OCI-LY3 (cell line): Measurements from ENCODE around the gene PLG.

Source experiments
- EZH2phosphoT487 ChIP-seq: fragments of 200-600 bp; shearing (Covaris generic); IDR thresholded peaks from 2 replicates; pipeline ENCODE4 v1.6.1; 2018; ENCODE audit warnings: antibody characterized with exemption, mixed run types, low read depth
- TF ChIP-seq, protein P1 (sequence below): fragments of 200-600, 300-600 bp; sonication (generic); IDR thresholded peaks from 2 replicates; pipeline ENCODE4 v1.5.1; 2014; ENCODE audit warnings: antibody characterized with exemption, low read length, low read depth

DNA sequence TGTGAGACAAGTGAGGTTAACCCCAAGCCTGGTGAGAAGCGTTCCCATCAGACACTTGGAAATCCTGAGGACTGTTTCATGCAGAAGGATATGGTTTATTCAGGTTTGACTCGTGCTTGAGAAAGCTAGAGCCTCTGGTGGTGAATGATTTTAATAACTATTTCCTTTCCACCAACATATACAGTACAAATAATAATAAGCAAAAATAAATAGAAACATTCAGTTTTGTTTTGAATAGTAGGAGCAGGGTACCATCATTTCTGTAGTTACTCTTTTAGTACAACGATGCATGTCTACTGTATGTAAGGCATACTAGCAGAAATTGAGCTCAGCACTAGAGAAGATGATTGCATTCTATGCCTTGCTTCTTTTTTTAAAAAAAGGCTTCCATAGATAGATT lies 33.5 kb downstream of the PLG start:
- TF ChIP-seq, protein P1, sequence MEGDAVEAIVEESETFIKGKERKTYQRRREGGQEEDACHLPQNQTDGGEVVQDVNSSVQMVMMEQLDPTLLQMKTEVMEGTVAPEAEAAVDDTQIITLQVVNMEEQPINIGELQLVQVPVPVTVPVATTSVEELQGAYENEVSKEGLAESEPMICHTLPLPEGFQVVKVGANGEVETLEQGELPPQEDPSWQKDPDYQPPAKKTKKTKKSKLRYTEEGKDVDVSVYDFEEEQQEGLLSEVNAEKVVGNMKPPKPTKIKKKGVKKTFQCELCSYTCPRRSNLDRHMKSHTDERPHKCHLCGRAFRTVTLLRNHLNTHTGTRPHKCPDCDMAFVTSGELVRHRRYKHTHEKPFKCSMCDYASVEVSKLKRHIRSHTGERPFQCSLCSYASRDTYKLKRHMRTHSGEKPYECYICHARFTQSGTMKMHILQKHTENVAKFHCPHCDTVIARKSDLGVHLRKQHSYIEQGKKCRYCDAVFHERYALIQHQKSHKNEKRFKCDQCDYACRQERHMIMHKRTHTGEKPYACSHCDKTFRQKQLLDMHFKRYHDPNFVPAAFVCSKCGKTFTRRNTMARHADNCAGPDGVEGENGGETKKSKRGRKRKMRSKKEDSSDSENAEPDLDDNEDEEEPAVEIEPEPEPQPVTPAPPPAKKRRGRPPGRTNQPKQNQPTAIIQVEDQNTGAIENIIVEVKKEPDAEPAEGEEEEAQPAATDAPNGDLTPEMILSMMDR = no peak
- no peak for TF ChIP-seq EZH2phosphoT487
